OCI-LY3 (cell line): ENCODE measurements around the gene NAV2.
A peak's percentile ranks its signal among the peaks of the same experiment; 100 is the strongest.

Source experiments
- H2AFZ ChIP-seq: fragments of 200-600, 300-600 bp; shearing (Covaris generic); 2 replicates; pipeline ENCODE4 v1.6.0; 2014; ENCODE audit warnings: antibody characterized with exemption, low read depth, low read length
- H3K27ac ChIP-seq: fragments of 200-600, 300-600 bp; sonication (generic); 2 replicates; pipeline ENCODE4 v1.5.1; 2014; ENCODE audit warnings: mild to moderate bottlenecking, low read length, moderate library complexity, mixed read lengths
- H3K27me3 ChIP-seq: fragments of 200-600, 300-600 bp; sonication (generic); 2 replicates; pipeline ENCODE4 v1.6.1; 2014; ENCODE audit warnings: low read depth, low read length, mixed read lengths
- H3K36me3 ChIP-seq: fragments of 200-600, 300-600 bp; sonication (generic); replicated peaks from 2 replicates; pipeline ENCODE3; 2014; ENCODE audit warnings: low read depth, low read length, mixed read lengths
- H3K4me1 ChIP-seq: fragments of 300-600, 200-600 bp; sonication (generic); 2 replicates; pipeline ENCODE4 v1.6.1; 2014; ENCODE audit warnings: low read length, mixed read lengths
- H3K4me2 ChIP-seq: fragments of 200-600, 300-600 bp; sonication (generic); 2 replicates; pipeline ENCODE4 v1.6.1; 2014; ENCODE audit warnings: low read length, mixed read lengths
- H3K4me3 ChIP-seq: fragments of 300-600, 200-600 bp; sonication (generic); 2 replicates; pipeline ENCODE4 v1.5.1; 2014; ENCODE audit warnings: antibody characterized with exemption, mild to moderate bottlenecking, low read length, moderate library complexity
- H3K79me2 ChIP-seq: fragments of 300-600, 200-600 bp; shearing (Covaris generic); 2 replicates; pipeline ENCODE4 v1.6.1; 2014; ENCODE audit warnings: mild to moderate bottlenecking, low read length, mixed read lengths
- H3K9ac ChIP-seq: fragments of 300-600, 200-600 bp; shearing (Covaris generic); 2 replicates; pipeline ENCODE4 v1.6.0; 2014; ENCODE audit warnings: mild to moderate bottlenecking, low read length, moderate library complexity
- H3K9me3 ChIP-seq: fragments of 200-600, 300-600 bp; shearing (Covaris generic); 2 replicates; pipeline ENCODE4 v1.6.1; 2014; ENCODE audit warnings: low read length, mixed read lengths; ENCODE audit not compliant: insufficient read depth
- H4K20me1 ChIP-seq: fragments of 200-600, 300-600 bp; sonication (generic); 2 replicates; pipeline ENCODE4 v1.6.1; 2016; ENCODE audit warnings: low read length, mixed read lengths; ENCODE audit not compliant: insufficient read depth
- CTCF ChIP-seq: fragments of 200-600, 300-600 bp; sonication (generic); IDR thresholded peaks from 2 replicates; pipeline ENCODE4 v1.5.1; 2014; ENCODE audit warnings: antibody characterized with exemption, low read length, low read depth
- EZH2phosphoT487 ChIP-seq: fragments of 200-600 bp; shearing (Covaris generic); IDR thresholded peaks from 2 replicates; pipeline ENCODE4 v1.6.1; 2018; ENCODE audit warnings: antibody characterized with exemption, mixed run types, low read depth

Gene NAV2

GRCh38 chr11:20056950-20057943 lies 344.6 kb downstream of the NAV2 start:
- Histone ChIP-seq H3K4me1 (peaks cover 10% of the 10 kb centered on the region), H3K36me3 (no peaks in the 10 kb centered on the region), H3K27me3 (peaks cover 42% of the 10 kb centered on the region), H3K4me3 (no peak overlapping the region), H2AFZ (no peak overlapping the region), H3K79me2 (no peaks in the 10 kb centered on the region), H3K9me3 (no peaks in the 10 kb centered on the region), H3K9ac (no peak overlapping the region), H4K20me1 (no peaks in the 10 kb centered on the region), H3K4me2 (no peak overlapping the region), H3K27ac (no peak overlapping the region)
- TF ChIP-seq CTCF = no peak
- TF ChIP-seq EZH2phosphoT487 = no peak

DNA sequence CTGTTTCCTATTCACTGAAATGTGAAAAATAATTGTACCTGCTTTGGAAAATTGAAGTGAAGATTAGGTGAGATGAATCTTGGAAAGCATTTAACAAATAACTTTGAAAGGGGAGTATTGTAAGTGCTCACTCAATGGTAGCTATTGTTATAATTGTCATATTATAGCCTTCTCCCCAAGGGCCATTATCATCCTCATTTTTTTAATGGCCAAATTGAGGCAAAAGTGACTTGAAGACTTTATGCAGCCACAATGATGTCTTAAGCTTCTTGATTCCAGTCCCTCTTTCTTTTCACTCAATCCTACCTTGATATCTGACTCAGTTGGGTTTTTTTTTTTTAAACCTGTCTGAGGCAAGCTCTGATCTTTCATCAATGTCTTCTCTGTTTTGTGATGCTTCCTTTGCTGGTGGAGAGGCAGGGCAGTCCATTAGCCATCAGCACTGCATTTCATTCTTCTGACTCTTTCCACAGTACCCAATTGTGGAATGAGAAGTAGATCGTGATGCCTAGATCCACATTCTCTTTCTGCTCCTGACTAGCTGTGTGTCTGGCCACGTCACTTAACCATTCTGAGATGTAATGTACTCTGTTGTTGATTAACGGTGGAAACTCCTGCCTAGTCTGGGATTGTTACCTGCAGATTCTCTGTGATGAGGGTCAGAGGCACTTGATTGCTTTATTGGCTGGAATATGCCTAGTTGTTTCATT lies 346.3 kb downstream of the NAV2 start:
- TF ChIP-seq CTCF = no peak
- no peak for TF ChIP-seq EZH2phosphoT487
- H2AFZ ChIP-seq = no peak overlapping the region
- H3K4me2 ChIP-seq = peak overlapping the region; percentile 12; the same call in 1 of the 2 replicates
- H3K4me1 ChIP-seq = peaks cover 11% of the 10 kb centered on the region
- H3K9ac ChIP-seq = no peak overlapping the region
- no peaks in the 10 kb centered on the region for H3K9me3 ChIP-seq
- no peak overlapping the region for H3K4me3 ChIP-seq
- H3K36me3 ChIP-seq = no peaks in the 10 kb centered on the region
- no peaks in the 10 kb centered on the region for H4K20me1 ChIP-seq
- no peaks in the 10 kb centered on the region for H3K79me2 ChIP-seq
- peaks cover 42% of the 10 kb centered on the region for H3K27me3 ChIP-seq
- H3K27ac ChIP-seq = no peak overlapping the region

DNA sequence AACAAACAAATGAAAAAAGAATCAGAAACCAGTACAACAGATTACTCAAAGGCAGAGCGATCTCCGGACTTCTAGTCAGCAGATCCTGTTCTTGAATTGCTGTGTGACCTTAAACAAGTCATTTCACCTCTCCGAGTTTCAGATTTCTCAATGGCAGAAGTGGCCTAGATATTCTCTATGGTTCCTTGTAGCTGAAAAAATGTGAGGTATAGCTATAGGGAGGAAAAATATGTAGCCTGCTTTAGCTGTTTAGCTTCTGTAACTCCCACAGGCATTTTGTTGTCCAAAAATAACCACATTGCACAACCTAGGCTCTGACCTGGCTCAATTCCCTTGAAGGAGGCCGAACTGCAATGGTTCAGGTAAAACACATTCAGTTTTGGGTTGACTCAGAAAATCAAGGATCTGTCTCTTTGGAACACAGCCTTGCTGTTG lies 347.0 kb downstream of the NAV2 start:
- Histone ChIP-seq H3K4me3 (no peak overlapping the region), H3K9me3 (no peaks in the 10 kb centered on the region), H3K79me2 (no peaks in the 10 kb centered on the region), H3K36me3 (no peaks in the 10 kb centered on the region), H3K9ac (no peak overlapping the region), H3K27ac (no peak overlapping the region), H2AFZ (no peak overlapping the region), H3K4me1 (peaks cover 18% of the 10 kb centered on the region), H3K27me3 (peaks cover 41% of the 10 kb centered on the region), H3K4me2 (peak overlapping the region; percentile 12), H4K20me1 (no peaks in the 10 kb centered on the region)
- TF ChIP-seq EZH2phosphoT487 (no peak), CTCF (no peak)

DNA sequence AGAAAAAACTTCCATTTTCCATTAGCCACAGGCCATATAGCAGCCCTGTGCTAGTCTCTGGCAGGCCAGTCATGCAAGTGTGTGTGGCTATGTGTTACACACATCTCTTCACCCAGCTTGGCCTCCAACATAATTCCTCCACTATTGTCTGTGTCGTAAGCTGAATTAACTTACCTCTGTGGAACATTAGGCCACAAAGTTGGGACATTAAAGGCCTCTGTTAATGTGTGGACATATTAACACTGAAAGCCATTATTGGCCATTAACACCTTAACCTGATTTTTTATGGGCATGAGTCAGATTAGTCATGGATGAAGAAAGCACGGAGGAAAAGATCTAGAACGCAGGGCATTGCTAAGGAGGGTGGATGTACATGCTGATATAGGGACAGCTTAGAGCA lies 347.5 kb downstream of the NAV2 start:
- Histone ChIP-seq H3K4me1 (peaks cover 22% of the 10 kb centered on the region), H3K36me3 (no peaks in the 10 kb centered on the region), H3K79me2 (no peaks in the 10 kb centered on the region), H3K9me3 (no peaks in the 10 kb centered on the region), H3K4me3 (no peak overlapping the region), H2AFZ (no peak overlapping the region), H4K20me1 (no peaks in the 10 kb centered on the region), H3K4me2 (no peak overlapping the region), H3K9ac (no peak overlapping the region), H3K27ac (no peak overlapping the region), H3K27me3 (peaks cover 40% of the 10 kb centered on the region)
- no peak for TF ChIP-seq EZH2phosphoT487
- no peak for TF ChIP-seq CTCF
